Measurements from ENCODE around the gene ZMYND10.

Gene ZMYND10

GRCh38 chr3:50345586-50346234, at the start of gene ZMYND10:
Gene ZMYND10 (minus strand): TSS chr3:50345732. CDS start chr3:50345579, 153 bp downstream.
- DNase-seq (ENCODE audit: low read depth in 1 of 2, low spot score in 1 of 2) = peak; percentile 57 to 59

- DNase-seq (ENCODE audit: low read depth in 1 of 2, low spot score in 1 of 2) = no peak
Measured at GRCh38 chr3:50393061-50393460, 47.5 kb upstream of the ZMYND10 start.

GRCh38 chr3:50392101-50392715, 46.7 kb upstream of the ZMYND10 start:
- no peak for DNase-seq (ENCODE audit: low read depth in 1 of 2, low spot score in 1 of 2)

GRCh38 chr3:50390508-50391224, 45.1 kb upstream of the ZMYND10 start:
- no peak for DNase-seq (ENCODE audit: low read depth in 1 of 2, low spot score in 1 of 2)

GRCh38 chr3:50389414-50389767, 43.9 kb upstream of the ZMYND10 start:
- DNase-seq (ENCODE audit: low read depth in 1 of 2, low spot score in 1 of 2) = no peak

GRCh38 chr3:50388720-50389413, 43.3 kb upstream of the ZMYND10 start:
- DNase-seq (ENCODE audit: low read depth in 1 of 2, low spot score in 1 of 2) = no peak

- DNase-seq (ENCODE audit: low read depth in 1 of 2, low spot score in 1 of 2) = no peak
Measured at GRCh38 chr3:50388016-50388719, 42.6 kb upstream of the ZMYND10 start.

- no peak for DNase-seq (ENCODE audit: low read depth in 1 of 2, low spot score in 1 of 2)
Measured at GRCh38 chr3:50385754-50386153, 40.2 kb upstream of the ZMYND10 start.

GRCh38 chr3:50383750-50384149, 38.2 kb upstream of the ZMYND10 start:
- no peak for DNase-seq (ENCODE audit: low read depth in 1 of 2, low spot score in 1 of 2)

GRCh38 chr3:50382722-50383121, 37.2 kb upstream of the ZMYND10 start:
- DNase-seq (ENCODE audit: low read depth in 1 of 2, low spot score in 1 of 2) = no peak

GRCh38 chr3:50381383-50381782, 35.9 kb upstream of the ZMYND10 start:
- no peak for DNase-seq (ENCODE audit: low read depth in 1 of 2, low spot score in 1 of 2)

GRCh38 chr3:50380405-50381085, 35.0 kb upstream of the ZMYND10 start:
- DNase-seq (ENCODE audit: low read depth in 1 of 2, low spot score in 1 of 2) = no peak

GRCh38 chr3:50378757-50379156, 33.2 kb upstream of the ZMYND10 start:
- no peak for DNase-seq (ENCODE audit: low read depth in 1 of 2, low spot score in 1 of 2)

GRCh38 chr3:50378024-50378423, 32.5 kb upstream of the ZMYND10 start:
- no peak for DNase-seq (ENCODE audit: low read depth in 1 of 2, low spot score in 1 of 2)

GRCh38 chr3:50375258-50375931, 29.9 kb upstream of the ZMYND10 start:
- DNase-seq (ENCODE audit: low read depth in 1 of 2, low spot score in 1 of 2) = no peak

GRCh38 chr3:50374363-50375257, 29.1 kb upstream of the ZMYND10 start:
- DNase-seq (ENCODE audit: low read depth in 1 of 2, low spot score in 1 of 2) = no peak

GRCh38 chr3:50373146-50374051, 27.9 kb upstream of the ZMYND10 start:
- DNase-seq (ENCODE audit: low read depth in 1 of 2, low spot score in 1 of 2) = no peak

- DNase-seq (ENCODE audit: low read depth in 1 of 2, low spot score in 1 of 2) = no peak
Measured at GRCh38 chr3:50372349-50372748, 26.8 kb upstream of the ZMYND10 start.
